Endothelial cell (in vitro differentiated cells): ENCODE data around the gene NOX3. TPM values are rescaled to one million over a fixed set of nuclear protein-coding genes. Genes with fewer than 3 reads are reported as not detected.
"Not testable (repeated sequence)": the region's sequence is repeated elsewhere in the genome, so short reads cannot be mapped to it uniquely, and the experiment has no call there.

Source experiments
- DNase-seq: peaks from one replicate; pipeline ENCODE4 v3.0.0; 2021; ENCODE audit warnings: low spot score
- H3K27ac Mint-ChIP-seq: one replicate; pipeline ENCODE4 v1.8.0; 2021; ENCODE audit warnings: mixed read lengths, inconsistent platforms; ENCODE audit not compliant: unreplicated experiment
- H3K27me3 Mint-ChIP-seq: one replicate; pipeline ENCODE4 v1.8.0; 2021; ENCODE audit warnings: mild to moderate bottlenecking, moderate library complexity, mixed read lengths, inconsistent platforms; ENCODE audit not compliant: unreplicated experiment
- H3K36me3 Mint-ChIP-seq: one replicate; pipeline ENCODE4 v1.8.0; 2021; ENCODE audit warnings: mild to moderate bottlenecking, low read depth, mixed read lengths, inconsistent platforms; ENCODE audit not compliant: unreplicated experiment
- H3K4me1 Mint-ChIP-seq: one replicate; pipeline ENCODE4 v1.8.0; 2021; ENCODE audit warnings: mild to moderate bottlenecking, mixed read lengths, inconsistent platforms; ENCODE audit not compliant: unreplicated experiment
- H3K4me3 Mint-ChIP-seq: one replicate; pipeline ENCODE4 v1.8.0; 2021; ENCODE audit warnings: mild to moderate bottlenecking, mixed read lengths, inconsistent platforms; ENCODE audit not compliant: unreplicated experiment
- H3K9me3 Mint-ChIP-seq: one replicate; pipeline ENCODE4 v1.8.0; 2021; ENCODE audit warnings: mixed read lengths, inconsistent platforms; ENCODE audit not compliant: unreplicated experiment
- total RNA-seq: library from RNA; stranded (reverse); fragmentation: NEBNext Ultra II Directional; extraction: Animal tissue kit (Norgen Biotek cat#: 25700); gene quantifications from one replicate; pipeline ENCODE4 v1.2.1, GENCODE V29; 2021; ENCODE audit not compliant: unreplicated experiment
- TF ChIP-seq, protein P1 (sequence below): fragments of 200-600 bp; sonication (generic); IDR thresholded peaks from one replicate; pipeline ENCODE4 v1.5.0; 2021; ENCODE audit warnings: antibody characterized with exemption; ENCODE audit not compliant: unreplicated experiment

Gene NOX3
- total RNA-seq, 1 donor from 2014 or later = not detected

DNA sequence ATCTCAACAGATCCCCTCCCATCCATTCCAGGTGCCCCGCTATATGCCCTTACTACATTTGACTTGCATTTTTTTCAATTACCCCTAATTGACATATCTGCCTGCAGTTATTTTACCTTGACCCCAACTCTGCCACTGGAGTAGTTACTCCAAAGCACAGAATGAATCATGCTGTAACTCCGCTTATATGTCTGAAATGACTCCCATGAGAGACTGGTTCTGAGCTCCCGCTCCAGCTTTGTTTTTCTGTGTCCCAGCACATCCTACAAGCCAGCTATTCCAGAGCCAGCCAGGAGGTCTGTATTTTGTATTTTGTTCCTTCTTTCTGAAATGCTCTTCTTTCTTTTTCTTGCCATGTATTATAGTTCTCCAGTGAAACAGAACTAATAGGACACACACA lies 10.9 kb upstream of the NOX3 start:
- Mint-ChIP-seq H3K36me3 (peaks cover 6% of the 10 kb centered on the region), H3K27ac (no peak overlapping the region), H3K9me3 (no peaks in the 10 kb centered on the region), H3K4me1 (no peaks in the 10 kb centered on the region), H3K27me3 (peaks cover 2% of the 10 kb centered on the region), H3K4me3 (no peak overlapping the region)
- DNase-seq = no peak
- TF ChIP-seq, protein P1, sequence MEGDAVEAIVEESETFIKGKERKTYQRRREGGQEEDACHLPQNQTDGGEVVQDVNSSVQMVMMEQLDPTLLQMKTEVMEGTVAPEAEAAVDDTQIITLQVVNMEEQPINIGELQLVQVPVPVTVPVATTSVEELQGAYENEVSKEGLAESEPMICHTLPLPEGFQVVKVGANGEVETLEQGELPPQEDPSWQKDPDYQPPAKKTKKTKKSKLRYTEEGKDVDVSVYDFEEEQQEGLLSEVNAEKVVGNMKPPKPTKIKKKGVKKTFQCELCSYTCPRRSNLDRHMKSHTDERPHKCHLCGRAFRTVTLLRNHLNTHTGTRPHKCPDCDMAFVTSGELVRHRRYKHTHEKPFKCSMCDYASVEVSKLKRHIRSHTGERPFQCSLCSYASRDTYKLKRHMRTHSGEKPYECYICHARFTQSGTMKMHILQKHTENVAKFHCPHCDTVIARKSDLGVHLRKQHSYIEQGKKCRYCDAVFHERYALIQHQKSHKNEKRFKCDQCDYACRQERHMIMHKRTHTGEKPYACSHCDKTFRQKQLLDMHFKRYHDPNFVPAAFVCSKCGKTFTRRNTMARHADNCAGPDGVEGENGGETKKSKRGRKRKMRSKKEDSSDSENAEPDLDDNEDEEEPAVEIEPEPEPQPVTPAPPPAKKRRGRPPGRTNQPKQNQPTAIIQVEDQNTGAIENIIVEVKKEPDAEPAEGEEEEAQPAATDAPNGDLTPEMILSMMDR = no peak

DNA sequence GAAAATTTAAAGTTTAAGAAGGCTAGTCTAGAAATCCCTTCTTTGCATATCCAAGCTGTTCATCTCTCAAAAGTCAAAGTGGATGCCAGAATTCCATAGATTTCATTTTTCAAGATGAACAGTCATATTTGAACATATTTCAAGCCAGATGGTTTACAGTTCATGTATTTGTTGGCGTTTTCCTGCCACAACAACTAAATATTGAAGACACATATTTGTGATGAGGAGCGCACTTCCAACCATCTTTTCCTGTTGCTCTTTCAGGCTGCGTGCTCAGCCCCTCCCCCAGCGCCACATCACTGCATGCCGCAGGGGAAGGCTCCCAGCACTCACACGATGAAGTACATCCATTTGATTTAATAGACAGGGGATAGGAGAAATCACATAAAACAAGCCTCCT lies 5.9 kb upstream of the NOX3 start:
- Mint-ChIP-seq H3K4me1 (no peaks in the 10 kb centered on the region), H3K27ac (no peak overlapping the region), H3K27me3 (no peaks in the 10 kb centered on the region), H3K9me3 (no peaks in the 10 kb centered on the region), H3K4me3 (no peak overlapping the region), H3K36me3 (no peaks in the 10 kb centered on the region)
- no peak for DNase-seq
- TF ChIP-seq, protein P1 = no peak

DNA sequence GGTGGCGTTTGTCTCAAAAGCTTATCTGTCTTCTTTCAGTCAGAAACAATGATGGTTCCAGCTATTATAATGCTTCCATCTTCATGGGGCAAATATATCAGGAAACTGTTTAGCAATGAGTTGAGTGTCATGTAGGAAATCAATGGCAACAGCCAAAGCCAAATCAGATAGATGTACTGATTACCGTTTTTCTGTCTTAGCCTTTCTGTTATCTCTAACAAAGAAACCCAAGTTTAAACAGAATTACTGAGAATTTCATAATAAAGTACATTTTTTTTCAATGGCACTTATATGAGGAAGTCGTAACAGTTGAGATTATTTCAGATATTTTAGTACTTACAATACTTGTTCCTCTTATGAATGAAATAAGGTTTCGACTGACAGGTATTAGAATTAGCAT lies 1.2 kb downstream of the NOX3 start:
- H3K27me3 Mint-ChIP-seq = no peaks in the 10 kb centered on the region
- TF ChIP-seq, protein P1 = no peak
- H3K9me3 Mint-ChIP-seq = no peaks in the 10 kb centered on the region
- H3K4me3 Mint-ChIP-seq = no peak overlapping the region
- no peaks in the 10 kb centered on the region for H3K36me3 Mint-ChIP-seq
- peaks cover 31% of the 10 kb centered on the region for H3K4me1 Mint-ChIP-seq
- no peak overlapping the region for H3K27ac Mint-ChIP-seq
- no peak for DNase-seq

DNA sequence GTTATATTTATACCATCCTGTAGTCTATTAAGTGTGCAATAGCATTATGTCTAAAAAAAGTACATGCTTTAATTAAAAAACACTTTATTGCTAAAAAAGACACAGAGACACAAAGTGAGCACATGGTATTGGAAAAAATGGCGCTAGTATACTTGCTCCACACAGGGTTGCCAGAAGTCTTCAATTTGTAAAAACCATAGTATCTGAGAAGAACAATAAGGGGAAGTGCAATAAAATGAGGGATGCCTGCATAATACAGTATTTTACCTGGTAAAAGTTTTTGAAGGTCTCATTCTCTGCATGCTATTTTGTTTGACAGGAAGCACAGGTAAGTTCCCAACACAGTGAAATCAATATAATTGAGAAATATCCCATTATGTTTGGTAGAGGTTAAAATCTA lies 1.6 kb downstream of the NOX3 start:
- H3K27ac Mint-ChIP-seq = no peak overlapping the region
- no peak overlapping the region for H3K4me3 Mint-ChIP-seq
- no peaks in the 10 kb centered on the region for H3K36me3 Mint-ChIP-seq
- H3K9me3 Mint-ChIP-seq = no peaks in the 10 kb centered on the region
- DNase-seq = no peak
- TF ChIP-seq, protein P1 = no peak
- H3K4me1 Mint-ChIP-seq = peaks cover 35% of the 10 kb centered on the region
- H3K27me3 Mint-ChIP-seq = no peaks in the 10 kb centered on the region

DNA sequence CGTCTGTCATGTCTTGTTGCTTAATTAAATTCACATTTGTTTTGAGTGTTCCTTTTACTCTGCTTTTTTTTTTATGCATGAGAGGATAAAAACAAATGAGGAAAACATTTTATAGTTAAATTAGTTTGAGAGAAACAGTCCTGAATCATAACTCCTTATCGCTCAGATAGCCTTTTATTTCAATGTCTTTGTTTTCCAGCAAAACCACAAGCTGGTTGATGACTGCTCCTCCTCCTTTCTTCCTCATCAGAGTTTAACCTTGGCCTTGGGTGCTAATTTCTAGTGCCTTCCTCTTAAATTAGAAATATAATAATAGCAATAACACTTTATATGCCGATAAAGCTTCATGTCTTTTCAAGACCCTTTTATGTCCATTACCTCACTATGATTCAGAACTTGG lies 3.1 kb downstream of the NOX3 start:
- Mint-ChIP-seq H3K4me1 (peaks cover 45% of the 10 kb centered on the region), H3K36me3 (no peaks in the 10 kb centered on the region), H3K27ac (no peak overlapping the region), H3K4me3 (no peak overlapping the region), H3K27me3 (no peaks in the 10 kb centered on the region), H3K9me3 (no peaks in the 10 kb centered on the region)
- no peak for DNase-seq
- TF ChIP-seq, protein P1 = no peak

DNA sequence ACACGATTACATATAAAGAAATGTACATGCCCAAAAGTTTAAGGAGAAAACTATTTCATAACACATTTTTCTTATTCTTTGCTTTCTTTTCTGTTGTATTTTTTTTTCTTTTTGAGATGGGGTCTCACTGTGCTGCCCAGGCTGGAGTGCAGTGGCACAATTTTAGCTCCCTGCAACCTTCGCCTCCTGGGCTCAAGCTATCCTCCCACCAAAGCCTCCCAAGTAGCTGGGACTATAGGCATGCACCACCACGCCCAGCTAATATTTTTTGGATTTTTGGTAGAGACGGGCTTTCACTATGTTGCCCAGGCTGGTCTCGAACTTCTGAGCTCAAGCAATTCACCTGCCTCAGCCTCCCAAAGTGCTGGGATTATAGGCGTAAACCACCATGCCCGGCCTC lies 4.1 kb downstream of the NOX3 start:
- H3K4me3 Mint-ChIP-seq, H3K9me3 Mint-ChIP-seq, H3K36me3 Mint-ChIP-seq, DNase-seq, H3K27me3 Mint-ChIP-seq, H3K27ac Mint-ChIP-seq: not testable (repeated sequence)
- peaks cover 46% of the 10 kb centered on the region for H3K4me1 Mint-ChIP-seq
